Keratinocyte (primary cell): ENCODE data around the gene EGFL7. TPM values are rescaled to one million over a fixed set of nuclear protein-coding genes. Genes with fewer than 3 reads are reported as not detected.

Experiments
- DNase-seq: peaks from one replicate; pipeline ENCODE4 v3.0.0-alpha.2; 2011; ENCODE audit warnings: low read depth, missing footprints, low spot score
- FAIRE-seq: peaks from 2 replicates; lab custom pipeline; 2011; peaks lifted over from hg19 to GRCh38; lab: Jason Lieb, UNC
- H2AFZ ChIP-seq: 2 replicates; pipeline ENCODE4 v1.6.0; 2012; ENCODE audit warnings: low read length, control low read depth, inconsistent platforms; ENCODE audit not compliant: control insufficient read depth
- H3K27ac ChIP-seq: 2 replicates; pipeline ENCODE4 v1.5.1; 2011; ENCODE audit warnings: low read length; ENCODE audit not compliant: control insufficient read depth, insufficient read depth
- H3K27me3 ChIP-seq: 3 replicates; pipeline ENCODE4 v1.6.0; 2011; ENCODE audit warnings: low read length; ENCODE audit not compliant: control insufficient read depth, insufficient read depth; ENCODE audit errors: extremely low read depth
- H3K36me3 ChIP-seq, 2 experiments: 2 replicates in 1 of 2; 3 replicates in 1 of 2; pipeline ENCODE4 v1.5.1; 2011; ENCODE audit warnings: low read length in 2 of 2, mild to moderate bottlenecking in 1 of 2; ENCODE audit not compliant: control insufficient read depth in 2 of 2, insufficient read depth in 2 of 2; ENCODE audit errors: extremely low read depth in 1 of 2
- H3K4me1 ChIP-seq: 3 replicates; pipeline ENCODE4 v1.5.1; 2011; ENCODE audit warnings: low read length; ENCODE audit not compliant: control insufficient read depth, insufficient read depth; ENCODE audit errors: extremely low read depth
- H3K4me2 ChIP-seq: 3 replicates; pipeline ENCODE4 v1.6.0; 2011; ENCODE audit warnings: low read depth, low read length; ENCODE audit not compliant: control insufficient read depth, insufficient read depth; ENCODE audit errors: extremely low read depth
- H3K4me3 ChIP-seq, 3 experiments: fragments of 200-600 bp in 1 of 3; sonication (generic) in 1 of 3; 2 replicates in 2 of 3; 3 replicates in 1 of 3; pipeline ENCODE4 v1.5.1; 2011 to 2016; ENCODE audit warnings: low read length in 3 of 3, mild to moderate bottlenecking in 3 of 3, control low read depth in 2 of 3, inconsistent platforms in 1 of 3, low read depth in 1 of 3, mixed read lengths in 1 of 3, mixed run types in 1 of 3, moderate library complexity in 1 of 3; ENCODE audit not compliant: control insufficient read depth in 2 of 3, insufficient read depth in 2 of 3; ENCODE audit errors: extremely low read depth in 1 of 3
- H3K79me2 ChIP-seq: 2 replicates; pipeline ENCODE4 v1.6.0; 2012; ENCODE audit warnings: low read length; ENCODE audit not compliant: control insufficient read depth, insufficient read depth
- H3K9ac ChIP-seq: 3 replicates; pipeline ENCODE4 v1.6.0; 2011; ENCODE audit warnings: low read length; ENCODE audit not compliant: control insufficient read depth, insufficient read depth; ENCODE audit errors: extremely low read depth
- H3K9me1 ChIP-seq: 3 replicates; pipeline ENCODE4 v1.6.0; 2011; ENCODE audit warnings: low read length; ENCODE audit not compliant: control insufficient read depth, insufficient read depth; ENCODE audit errors: extremely low read depth
- H3K9me3 ChIP-seq: 2 replicates; pipeline ENCODE4 v1.5.1; 2012; ENCODE audit warnings: low read depth, low read length; ENCODE audit not compliant: control insufficient read depth
- H4K20me1 ChIP-seq: 3 replicates; pipeline ENCODE4 v1.6.0; 2011; ENCODE audit warnings: low read length; ENCODE audit not compliant: control insufficient read depth, insufficient read depth; ENCODE audit errors: extremely low read depth
- EZH2 ChIP-seq: IDR thresholded peaks from one replicate; pipeline ENCODE4 v1.6.1; 2012; ENCODE audit warnings: inconsistent platforms, mild to moderate bottlenecking, low read length, moderate library complexity
- dilution Hi-C: fragments of 300-500 bp; cut with MboI; formaldehyde crosslinking; loops from one replicate; pipeline ENCODE4 v1.7.0; 2020; ENCODE audit warnings: low sequenced_read_pairs; ENCODE audit not compliant: extremely low pct_ligation_motif_present
- polyA plus RNA-seq, 5 experiments: library from polyadenylated mRNA; depleted of rRNA in 3 of 5; stranded (reverse) in 3 of 5; stranded (forward) in 1 of 5; unstranded in 1 of 5; fragments of >200 nt; gene quantifications; 1 replicate in 1 of 5; 2 replicates in 3 of 5; 3 replicates in 1 of 5; pipeline versions ENCODE4 v1.2.1 to v1.2.3, GENCODE V29; 2011 to 2012; ENCODE audit warnings: missing spikeins in 2 of 5, low read depth in 1 of 5, low replicate concordance in 1 of 5
- TF ChIP-seq, protein P1 (sequence below), 3 experiments: IDR thresholded peaks in 1 of 3; conservative IDR thresholded peaks in 1 of 3; optimal IDR thresholded peaks in 1 of 3; 2 replicates in 2 of 3; 3 replicates in 1 of 3; pipeline versions ENCODE3 to v1.5.1; 2011; ENCODE audit warnings: low read length in 3 of 3, mild to moderate bottlenecking in 3 of 3, moderate library complexity in 2 of 3, control low read depth in 1 of 3, inconsistent platforms in 1 of 3; ENCODE audit not compliant: insufficient read depth in 2 of 3; ENCODE audit errors: extremely low read depth in 1 of 3

Gene EGFL7
- polyA plus RNA-seq, 1 donor (not counting 4 experiments of a cell fraction or from before 2014, with no cell fraction given), result 4.2 TPM

- Histone ChIP-seq H3K27ac (no peak overlapping the region), H3K4me3 (no peak overlapping the region), H3K36me3 (no peaks in the 10 kb centered on the region), H2AFZ (no peak overlapping the region), H3K4me1 (peaks cover 22% of the 10 kb centered on the region), H3K9me1 (no peaks in the 10 kb centered on the region), H4K20me1 (peaks cover 2% of the 10 kb centered on the region), H3K27me3 (peaks cover 13% of the 10 kb centered on the region), H3K9ac (no peak overlapping the region), H3K79me2 (no peaks in the 10 kb centered on the region), H3K9me3 (no peaks in the 10 kb centered on the region), H3K4me2 (no peak overlapping the region)
- TF ChIP-seq, protein P1, sequence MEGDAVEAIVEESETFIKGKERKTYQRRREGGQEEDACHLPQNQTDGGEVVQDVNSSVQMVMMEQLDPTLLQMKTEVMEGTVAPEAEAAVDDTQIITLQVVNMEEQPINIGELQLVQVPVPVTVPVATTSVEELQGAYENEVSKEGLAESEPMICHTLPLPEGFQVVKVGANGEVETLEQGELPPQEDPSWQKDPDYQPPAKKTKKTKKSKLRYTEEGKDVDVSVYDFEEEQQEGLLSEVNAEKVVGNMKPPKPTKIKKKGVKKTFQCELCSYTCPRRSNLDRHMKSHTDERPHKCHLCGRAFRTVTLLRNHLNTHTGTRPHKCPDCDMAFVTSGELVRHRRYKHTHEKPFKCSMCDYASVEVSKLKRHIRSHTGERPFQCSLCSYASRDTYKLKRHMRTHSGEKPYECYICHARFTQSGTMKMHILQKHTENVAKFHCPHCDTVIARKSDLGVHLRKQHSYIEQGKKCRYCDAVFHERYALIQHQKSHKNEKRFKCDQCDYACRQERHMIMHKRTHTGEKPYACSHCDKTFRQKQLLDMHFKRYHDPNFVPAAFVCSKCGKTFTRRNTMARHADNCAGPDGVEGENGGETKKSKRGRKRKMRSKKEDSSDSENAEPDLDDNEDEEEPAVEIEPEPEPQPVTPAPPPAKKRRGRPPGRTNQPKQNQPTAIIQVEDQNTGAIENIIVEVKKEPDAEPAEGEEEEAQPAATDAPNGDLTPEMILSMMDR (optimal IDR thresholded peaks at IDR 0.05 in 1 of 3, IDR thresholded peaks at IDR 0.05 in 1 of 3, conservative IDR thresholded peaks at IDR 0.05 in 1 of 3; ENCODE audit: extremely low read depth in 1 of 3, insufficient read depth in 2 of 3, low read length in 3 of 3), result no peak
- no peak for TF ChIP-seq EZH2
- DNase-seq (no peak), FAIRE-seq (no peak)
- dilution Hi-C loops, result no loop called here
Measured at GRCh38 chr9:136690806-136691261, 28.1 kb downstream of the EGFL7 start.

DNA sequence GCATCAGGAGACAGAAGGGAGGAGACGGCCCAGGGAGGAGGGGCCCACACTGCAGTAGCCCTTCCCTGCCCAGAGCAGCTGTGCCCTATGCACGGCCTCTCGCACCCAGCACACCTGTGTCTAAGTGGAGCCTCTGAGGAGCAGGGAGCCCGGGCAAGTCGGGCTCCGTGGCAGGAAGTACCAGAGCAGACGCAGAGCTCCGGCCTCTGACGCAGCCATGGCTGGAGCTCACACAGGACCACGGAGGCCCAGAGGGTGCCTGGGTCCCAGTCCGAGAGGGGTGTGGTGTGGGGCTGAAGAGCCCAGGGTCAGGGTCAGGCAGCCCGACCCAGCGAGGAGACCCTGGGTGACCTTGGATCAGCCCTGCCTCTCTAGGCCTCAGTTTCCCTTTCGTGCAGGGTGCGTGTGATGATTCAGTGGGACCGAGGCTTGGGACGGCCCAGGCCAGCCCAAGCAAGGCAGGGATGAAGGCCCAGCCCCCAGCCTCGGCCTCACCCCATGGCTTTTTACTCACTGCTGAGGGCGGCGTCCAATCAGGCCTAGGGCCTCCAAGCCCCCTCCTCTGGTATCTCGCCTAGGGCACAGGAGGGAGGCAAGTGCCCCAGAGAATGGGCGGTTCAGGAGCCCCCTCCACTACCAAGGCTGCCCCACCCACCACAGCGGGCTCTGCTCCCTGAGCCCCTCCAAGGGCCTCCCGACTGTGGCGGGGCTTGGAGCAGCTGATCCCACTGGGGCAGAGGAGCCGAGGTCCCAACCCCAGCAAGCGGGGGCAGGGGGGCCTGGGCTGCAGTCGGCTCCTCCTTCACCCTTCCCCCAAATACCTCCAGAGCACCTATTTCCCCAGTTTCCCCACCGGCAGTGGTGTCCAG lies 28.8 kb downstream of the EGFL7 start:
- H3K36me3 ChIP-seq, result no peaks in the 10 kb centered on the region
- H3K9me3 ChIP-seq, result no peaks in the 10 kb centered on the region
- dilution Hi-C loops, result no loop called here
- H3K4me3 ChIP-seq, result no peak overlapping the region
- FAIRE-seq (no peak), DNase-seq (no peak)
- peaks cover 5% of the 10 kb centered on the region for H4K20me1 ChIP-seq
- peaks cover 17% of the 10 kb centered on the region for H3K4me1 ChIP-seq
- no peak overlapping the region for H3K27ac ChIP-seq
- H2AFZ ChIP-seq, result no peak overlapping the region
- H3K4me2 ChIP-seq, result no peak overlapping the region
- TF ChIP-seq, protein P1 (optimal IDR thresholded peaks at IDR 0.05 in 1 of 3, IDR thresholded peaks at IDR 0.05 in 1 of 3, conservative IDR thresholded peaks at IDR 0.05 in 1 of 3; ENCODE audit: extremely low read depth in 1 of 3, insufficient read depth in 2 of 3, low read length in 3 of 3), result no peak
- no peak for TF ChIP-seq EZH2
- H3K79me2 ChIP-seq, result no peaks in the 10 kb centered on the region
- H3K27me3 ChIP-seq, result peaks cover 14% of the 10 kb centered on the region
- no peaks in the 10 kb centered on the region for H3K9me1 ChIP-seq
- H3K9ac ChIP-seq, result no peak overlapping the region
